Stimulated activated CD8-positive, alpha-beta memory T cell treated with anti-CD3 and anti-CD28 coated beads, Interleukin-4, amount 100 ng/mL, for 24 hours (primary cell): ENCODE data around the gene RCBTB2.

Experiments
- DNase-seq: peaks from one replicate; pipeline ENCODE4 v3.0.0-alpha.2; 2020; ENCODE audit warnings: low read depth

RCBTB2 gene

DNA sequence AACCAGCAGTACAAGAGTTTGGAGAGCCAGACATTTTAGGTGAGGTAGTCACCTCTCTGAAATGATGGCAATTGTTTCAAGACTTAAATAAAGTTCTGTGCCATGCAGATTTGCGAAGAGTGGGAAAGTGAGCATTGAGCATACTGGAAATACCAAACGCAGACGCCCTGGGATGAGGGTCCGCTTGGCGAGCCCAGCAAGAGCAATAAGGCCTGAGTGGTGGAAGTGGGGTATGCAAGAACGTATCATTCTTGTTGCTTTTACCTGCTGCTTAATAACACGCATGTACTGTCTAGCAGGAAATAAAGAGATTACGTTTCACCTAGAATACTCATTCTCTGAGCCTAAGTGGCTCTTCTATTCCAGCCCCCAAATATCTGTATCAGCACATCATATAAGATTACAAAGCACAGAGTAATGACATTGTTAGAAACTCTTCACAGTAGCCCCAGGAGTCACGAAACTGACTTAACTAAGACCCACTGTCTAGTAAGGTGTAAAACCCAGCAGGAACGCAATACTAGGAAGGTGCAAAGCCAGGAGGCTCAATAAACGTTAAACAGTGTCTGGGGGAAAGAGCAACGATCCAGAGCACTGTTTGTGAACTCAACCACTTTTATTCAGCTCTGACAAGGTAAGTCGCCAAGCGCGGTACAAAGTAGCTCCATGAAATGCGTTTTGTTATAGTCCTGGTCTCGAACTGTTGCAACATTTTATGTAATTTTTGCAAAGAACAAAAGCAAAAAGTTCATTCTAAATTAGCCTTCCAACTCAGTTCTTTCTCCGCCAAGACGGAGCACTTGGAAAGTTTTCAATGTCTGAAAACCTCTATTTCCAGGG, 1.2 kb downstream of the RCBTB2 start:
- no peak for DNase-seq

DNA sequence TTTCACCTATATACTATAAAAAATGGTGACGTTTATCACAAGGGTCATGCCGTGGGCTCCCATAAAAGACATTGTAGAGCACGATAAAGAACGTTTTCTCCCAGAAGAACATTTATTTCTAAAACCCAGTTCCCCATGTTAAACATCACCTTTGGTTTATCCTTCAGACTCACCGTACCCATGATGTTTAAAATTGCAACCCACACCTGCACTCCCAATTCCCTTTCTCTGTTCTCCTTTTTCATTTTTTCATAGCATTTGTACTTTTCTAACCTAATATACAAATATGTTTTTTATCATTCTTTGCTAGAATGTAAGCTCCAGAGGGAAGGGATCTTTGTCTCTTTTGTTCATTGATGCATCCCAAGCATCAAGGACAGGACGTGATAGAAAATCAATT, 2.0 kb downstream of the RCBTB2 start:
- no peak for DNase-seq

DNA sequence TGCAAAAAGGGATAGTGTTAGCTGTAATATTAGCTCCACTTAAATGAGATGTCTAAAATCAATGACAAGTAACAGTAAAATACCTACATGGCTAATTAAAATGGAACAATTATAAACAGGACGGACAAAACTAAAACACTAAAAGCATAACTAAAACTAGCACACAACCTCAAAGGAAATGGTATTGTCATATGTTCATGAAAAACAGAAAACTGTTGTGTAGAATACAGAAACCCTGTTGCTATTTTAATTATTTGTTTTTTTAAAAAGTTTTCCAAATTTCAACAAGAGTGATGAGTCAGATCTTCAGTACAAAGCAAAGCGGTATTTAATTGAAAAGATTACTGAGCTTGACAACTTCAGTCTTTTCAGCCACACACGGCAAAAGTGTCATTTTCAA, 4.2 kb downstream of the RCBTB2 start:
- DNase-seq, result no peak

DNA sequence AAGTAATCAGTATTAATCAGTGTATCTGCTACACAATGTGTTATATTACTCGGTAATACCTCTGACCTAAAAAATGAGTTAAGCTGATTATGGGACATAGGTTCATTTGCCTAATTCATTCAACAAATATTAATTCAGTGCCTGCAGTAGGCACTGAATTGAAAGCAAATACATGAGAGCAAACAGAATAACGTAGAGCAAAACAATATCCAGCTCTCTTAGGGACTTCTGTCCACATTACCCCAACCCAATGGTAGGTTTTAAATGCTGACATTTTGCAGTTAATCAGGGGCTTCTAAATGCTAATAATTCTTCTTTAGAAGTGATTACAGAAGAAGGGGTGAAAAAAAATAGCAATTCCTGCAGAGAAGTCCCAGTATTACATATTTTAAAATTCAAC, 4.9 kb downstream of the RCBTB2 start:
- no peak for DNase-seq

DNA sequence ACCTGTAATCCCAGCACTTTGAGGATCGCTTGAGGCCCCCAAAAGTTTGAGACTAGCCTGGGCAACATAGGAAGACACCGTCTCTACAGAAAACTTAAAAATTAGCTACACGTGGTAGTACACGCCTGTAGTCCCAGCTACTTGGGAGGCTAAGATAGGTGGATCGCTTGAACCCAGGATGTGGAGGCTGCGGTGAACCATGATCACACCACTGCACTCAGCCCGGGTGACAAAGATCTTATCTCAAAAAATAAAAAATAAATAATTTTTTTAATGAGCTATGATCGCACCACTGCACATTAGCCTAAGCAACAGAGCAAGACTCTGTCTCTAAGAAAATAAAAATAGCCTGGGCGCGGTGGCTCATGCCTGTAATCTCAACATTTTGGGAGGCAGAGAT, 6.6 kb downstream of the RCBTB2 start:
- DNase-seq, result no peak

DNA sequence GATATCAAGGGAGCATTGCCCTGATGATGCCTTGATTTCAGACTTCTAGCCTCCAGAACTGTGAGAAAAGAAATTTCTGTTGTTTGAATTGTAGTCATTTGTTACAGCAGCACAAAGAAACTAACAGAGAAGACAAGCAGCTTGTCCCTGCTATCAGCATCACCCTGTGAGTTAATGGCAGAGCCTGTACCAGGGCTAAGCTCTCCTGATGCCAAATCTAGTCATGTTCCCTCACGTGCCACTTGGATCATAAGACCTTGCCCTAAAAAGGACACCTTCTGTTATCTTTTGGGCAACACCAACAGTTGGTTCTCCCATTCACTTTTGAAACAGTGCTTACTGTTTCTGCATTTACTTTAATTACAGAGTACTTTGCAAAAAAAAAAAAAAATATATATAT, 14.8 kb downstream of the RCBTB2 start:
- no peak for DNase-seq

DNA sequence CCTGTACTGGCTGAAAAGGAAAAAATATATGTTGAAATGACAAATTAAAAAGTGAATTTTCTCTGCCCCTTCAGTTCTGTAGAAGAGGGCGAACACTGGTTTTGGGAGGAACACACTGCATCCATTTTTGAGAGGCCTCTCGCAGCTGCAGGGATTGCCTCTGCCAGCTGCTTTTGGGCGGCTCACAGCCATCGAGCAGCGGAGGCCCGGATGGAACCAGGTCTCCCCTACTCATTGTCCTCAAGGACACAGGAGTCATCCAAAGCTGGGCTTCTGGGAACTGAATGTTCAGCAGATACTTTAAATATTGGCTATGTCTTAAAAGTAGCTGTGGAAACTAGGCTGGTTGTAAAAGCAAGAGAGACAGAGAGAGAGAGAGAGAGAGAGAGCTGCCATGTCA, 17.1 kb downstream of the RCBTB2 start:
- no peak for DNase-seq

DNA sequence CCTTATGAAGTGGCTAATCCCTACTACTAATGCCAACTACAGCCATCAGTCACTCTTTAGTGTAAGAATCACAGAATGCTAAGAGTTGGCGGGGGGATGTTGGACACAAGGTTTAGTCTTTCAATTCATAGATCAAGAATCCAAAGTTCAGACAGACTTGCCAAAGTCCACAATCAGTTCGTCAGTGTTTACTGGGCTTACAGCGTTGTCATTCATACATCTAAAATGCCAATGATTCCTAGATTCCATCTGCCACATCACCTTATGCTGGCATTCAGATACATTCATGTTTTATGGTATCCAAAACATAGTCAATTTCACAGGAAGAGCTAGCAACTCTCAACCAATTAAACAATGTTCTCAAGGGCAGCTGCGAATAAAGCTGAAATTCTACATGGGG, 18.1 kb downstream of the RCBTB2 start:
- DNase-seq, result no peak

DNA sequence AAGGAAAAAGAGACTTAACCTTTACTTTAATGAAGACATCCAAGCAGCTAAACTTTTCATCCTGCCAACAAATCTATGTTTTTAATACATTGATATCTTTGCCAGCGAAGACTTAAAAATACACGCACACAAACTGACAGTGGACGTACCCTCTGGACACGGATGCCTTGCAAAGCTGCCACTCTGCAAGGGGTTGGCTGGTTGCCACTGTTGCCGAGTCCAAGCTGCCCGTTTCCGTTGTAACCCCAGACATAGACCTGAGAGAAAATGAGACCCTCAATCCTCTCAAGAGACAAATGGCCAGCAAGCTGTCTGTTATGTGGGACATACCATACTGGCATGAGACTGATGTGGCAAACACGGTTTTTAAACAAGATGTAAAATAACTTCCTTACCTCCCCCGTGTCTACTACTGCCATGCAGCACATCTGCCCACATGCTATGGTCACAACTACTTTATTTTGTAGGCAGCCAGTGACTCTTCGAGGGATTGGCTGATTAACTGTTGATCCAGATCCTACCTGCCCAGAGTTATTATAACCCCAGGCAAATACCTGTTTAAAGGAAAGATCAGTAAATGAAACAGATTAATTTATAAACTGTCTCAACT, 21.2 kb downstream of the RCBTB2 start:
- DNase-seq, result no peak

DNA sequence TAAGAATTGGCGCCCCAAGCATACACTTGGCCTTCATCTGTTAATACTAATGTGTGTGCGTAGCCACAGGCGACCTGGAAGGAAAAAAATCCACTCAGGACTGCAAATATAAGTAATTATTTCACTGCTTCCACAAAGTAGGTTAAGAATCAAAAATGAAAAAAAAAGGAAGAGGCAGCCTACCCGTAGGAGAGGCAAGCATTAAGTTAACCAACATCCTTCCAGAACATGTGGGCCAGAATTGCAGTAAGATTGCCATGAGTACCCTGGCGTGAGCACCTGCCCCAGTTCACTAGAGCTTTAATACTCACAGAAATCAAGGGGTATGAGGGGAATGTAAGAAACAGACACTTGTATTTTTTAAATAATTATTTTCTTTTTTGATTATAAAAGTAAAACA, 22.2 kb downstream of the RCBTB2 start:
- no peak for DNase-seq

DNA sequence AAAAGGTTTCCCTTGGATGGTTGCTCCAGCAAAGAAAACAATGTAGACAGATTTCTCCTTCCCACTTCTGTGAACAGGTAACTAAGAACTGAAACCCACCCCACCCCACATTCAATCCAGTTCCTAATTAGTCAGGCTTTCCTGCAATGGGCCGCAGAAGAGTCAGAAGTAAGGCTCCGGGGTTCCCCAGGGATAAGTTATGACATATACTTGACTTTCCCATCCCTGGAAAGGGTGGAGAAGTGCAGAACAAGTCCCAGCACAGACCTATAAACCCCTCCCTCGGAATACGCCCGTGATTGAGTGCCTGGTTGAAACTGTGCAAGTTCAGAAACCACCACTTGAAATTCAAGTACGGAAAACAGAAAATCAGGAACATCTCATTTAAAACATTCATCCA, 24.9 kb downstream of the RCBTB2 start:
- no peak for DNase-seq

DNA sequence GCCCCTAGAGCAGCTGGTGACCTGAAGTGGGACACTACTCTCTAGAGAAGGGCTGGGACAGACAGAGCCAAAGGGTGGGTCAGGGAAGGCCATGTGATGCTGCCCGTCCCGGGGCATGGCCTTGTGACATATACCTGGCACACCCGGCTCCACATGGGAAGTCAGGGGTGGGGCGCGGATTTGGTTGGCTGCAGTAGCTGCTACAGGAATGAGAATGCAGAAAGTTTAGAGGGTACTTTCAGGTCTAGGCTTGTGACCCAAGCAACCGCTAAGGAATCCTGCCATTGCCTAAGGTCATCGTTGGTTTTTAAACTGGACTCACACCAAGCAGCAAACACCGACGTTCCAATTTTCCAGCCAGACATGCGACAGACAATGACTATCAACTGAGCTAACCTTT, 25.9 kb downstream of the RCBTB2 start:
- no peak for DNase-seq

DNA sequence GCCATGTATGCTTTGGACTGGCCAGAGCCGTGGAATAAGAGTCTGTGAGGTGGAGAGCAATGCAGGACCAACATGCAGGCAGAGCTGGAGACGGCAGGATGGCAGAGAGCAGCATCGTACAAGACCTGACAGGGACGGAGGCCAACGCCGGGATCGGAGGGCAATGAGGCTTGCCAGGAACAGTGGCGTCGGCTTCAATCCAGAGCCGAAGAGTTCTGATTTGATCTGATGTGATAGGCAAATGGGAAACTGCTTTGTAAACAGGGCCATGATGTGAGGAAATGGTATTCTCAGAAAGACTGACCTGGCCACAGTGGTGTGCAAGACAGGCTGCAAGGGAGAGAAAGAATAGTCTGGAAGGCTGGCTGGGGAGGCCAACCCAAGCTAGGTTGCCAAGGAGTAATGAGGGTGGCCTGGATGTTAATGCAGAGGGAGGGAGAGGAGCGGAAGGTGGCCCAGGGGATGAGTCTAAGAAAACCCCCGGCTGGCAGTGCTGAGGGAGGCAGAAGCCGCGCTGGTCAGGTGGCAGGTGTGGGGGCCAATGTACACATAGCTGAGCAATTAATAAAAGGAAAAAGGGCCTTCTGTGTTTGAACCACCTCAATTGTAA, 26.7 kb downstream of the RCBTB2 start:
- no peak for DNase-seq

DNA sequence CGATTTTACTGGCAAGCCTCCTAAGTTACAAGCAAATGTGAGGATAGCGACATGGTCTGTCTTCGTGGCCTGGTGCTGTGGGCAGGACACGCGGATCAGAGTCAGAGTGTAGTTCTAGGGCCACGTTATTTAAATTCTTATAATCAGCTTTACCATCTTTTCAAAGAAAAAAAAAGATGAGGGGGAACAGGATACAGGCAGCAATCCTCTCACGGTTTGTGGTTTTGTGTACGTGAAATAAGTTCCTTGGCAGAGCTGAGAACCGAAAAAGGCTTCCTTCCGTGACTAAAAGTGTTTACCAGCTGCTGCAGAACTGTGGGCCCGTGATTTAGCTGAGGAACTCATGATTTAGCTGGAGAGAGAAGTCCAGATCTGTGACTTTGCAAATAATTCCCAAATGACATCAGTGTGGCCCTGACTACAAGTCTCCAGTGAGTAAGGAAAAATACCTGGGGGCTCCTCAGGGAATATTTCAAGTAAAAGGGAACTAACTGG, 27.2 kb downstream of the RCBTB2 start:
- DNase-seq, result no peak

DNA sequence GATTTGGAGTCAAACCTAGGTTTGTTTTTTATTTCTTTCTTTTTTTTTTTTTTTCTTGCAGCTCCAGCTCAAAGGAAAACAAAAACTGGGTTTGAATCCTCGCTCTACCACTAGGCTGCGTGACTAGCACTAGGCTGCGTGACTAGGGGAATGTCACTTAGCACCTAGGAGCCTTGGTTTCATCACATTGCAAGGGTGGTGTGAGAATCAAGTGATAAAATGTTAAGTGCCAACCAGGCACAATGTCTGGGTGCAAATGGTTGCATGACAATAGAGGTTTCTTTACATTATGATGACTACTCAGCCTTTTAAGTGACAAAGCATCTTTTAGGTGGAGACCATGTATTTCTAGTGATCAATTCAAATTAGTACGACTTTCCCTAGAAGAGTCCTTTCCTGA, 27.9 kb downstream of the RCBTB2 start:
- DNase-seq, result no peak

DNA sequence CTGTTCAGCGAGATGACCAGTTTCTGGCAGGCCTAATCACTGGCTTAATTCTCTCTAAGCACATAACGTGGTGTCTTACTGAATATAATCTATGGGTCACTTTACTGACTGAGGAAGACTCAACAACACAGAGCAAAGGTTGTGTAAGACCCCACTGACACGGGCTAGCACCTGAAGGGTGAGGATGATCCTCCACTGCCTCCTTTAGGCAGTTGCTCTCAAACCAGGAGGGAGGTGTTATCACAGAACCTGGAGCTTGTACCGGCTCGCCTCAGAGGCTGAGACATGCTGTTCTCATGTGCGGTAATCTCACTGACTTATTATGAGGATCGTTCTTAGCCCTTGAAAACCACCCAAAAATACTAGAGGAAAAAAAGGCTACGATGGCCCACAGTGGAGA, 28.3 kb downstream of the RCBTB2 start:
- no peak for DNase-seq

DNA sequence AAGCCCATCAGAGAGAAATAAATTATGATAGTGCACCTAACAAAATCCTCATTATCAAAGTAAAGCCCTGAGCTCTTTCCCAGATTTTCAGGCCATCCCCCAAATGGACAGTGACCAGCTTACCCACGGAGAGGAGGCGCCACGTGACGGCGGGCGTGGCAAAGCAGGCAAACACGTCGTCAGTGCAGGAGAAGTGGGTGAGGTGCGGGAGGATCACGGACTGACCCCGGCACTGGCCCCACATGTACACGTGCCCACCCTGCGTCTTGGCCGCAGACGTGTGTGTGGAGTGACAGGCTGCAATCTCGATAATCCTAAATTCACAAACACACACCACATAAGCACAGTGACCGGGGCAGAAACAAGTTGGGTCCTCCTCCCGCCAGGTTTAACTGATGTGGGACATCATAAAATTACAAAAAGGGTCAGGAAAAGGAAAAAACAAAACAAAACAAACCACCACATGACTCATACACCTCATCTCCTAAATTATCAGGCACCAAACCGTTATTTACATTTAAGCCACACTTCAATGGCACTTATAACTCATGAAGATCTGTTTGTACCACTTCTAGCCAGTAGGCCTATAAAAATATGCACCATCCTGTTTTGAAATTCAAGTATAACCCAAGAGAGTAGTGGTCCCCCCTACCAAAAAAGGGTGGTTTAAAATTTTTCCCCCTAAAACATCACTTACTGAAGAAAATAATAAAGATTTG, 30.1 kb downstream of the RCBTB2 start:
- no peak for DNase-seq

DNA sequence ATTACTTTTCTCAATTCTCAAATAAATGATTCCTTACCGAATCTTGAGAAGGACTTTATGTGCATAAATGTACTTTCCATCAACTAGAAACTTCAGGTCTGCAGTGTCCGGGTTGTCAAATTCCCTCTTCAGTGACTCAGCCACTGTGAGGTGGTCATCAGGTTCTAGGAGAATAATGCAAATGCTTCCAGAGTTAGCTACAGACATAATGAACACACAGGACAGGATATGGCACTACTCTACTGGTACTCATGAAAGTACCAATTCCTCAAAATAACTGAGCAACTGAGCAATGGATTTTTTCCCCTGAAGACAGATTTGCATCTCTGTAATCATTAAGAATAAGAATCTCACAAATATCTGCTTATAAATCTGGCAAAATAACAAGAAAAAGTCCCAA, 31.2 kb downstream of the RCBTB2 start:
- no peak for DNase-seq

DNA sequence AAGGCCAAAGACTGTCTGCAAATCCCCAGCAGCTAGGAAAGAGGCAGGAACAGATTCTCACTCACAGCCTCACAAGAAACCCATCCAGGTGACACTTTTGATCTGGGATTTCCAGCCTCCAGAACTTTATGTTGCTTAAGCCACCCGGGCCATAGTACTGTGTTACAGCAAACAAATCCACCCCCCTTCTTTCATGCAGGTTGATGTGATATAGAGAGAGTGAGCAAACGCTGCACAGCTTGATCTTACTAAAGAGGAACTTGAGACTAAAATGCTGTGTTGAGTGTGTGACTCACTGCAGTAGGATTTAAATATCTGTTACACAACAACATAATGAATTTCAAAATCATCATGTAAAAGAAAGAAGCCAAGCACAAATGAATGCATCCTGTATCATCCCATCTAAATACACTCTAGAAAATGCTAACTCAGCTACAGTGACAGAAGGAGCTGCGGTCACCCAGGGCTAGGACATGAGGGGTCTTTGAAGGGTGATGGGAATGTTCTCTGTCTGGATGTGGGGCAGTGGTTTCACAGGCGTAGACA, 32.2 kb downstream of the RCBTB2 start:
- DNase-seq, result no peak

DNA sequence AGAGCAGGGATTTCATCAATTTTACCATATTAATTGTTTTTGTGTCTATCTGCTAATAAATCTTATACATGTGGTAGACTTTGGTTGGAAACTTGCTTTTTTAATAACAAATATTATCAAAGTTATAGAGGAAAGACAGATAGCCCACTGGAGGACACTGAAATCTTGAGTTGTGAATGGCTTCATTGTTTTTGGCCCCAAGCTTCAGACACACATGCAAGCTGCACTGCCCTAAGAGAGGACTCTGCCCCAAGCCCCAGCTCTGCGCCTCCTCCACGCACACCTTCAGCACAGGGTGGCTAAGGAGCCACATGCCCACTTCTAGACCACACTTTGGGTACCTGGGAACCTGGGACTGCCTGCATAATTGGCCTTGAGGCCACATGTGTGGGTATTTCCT, 35.2 kb downstream of the RCBTB2 start:
- no peak for DNase-seq

DNA sequence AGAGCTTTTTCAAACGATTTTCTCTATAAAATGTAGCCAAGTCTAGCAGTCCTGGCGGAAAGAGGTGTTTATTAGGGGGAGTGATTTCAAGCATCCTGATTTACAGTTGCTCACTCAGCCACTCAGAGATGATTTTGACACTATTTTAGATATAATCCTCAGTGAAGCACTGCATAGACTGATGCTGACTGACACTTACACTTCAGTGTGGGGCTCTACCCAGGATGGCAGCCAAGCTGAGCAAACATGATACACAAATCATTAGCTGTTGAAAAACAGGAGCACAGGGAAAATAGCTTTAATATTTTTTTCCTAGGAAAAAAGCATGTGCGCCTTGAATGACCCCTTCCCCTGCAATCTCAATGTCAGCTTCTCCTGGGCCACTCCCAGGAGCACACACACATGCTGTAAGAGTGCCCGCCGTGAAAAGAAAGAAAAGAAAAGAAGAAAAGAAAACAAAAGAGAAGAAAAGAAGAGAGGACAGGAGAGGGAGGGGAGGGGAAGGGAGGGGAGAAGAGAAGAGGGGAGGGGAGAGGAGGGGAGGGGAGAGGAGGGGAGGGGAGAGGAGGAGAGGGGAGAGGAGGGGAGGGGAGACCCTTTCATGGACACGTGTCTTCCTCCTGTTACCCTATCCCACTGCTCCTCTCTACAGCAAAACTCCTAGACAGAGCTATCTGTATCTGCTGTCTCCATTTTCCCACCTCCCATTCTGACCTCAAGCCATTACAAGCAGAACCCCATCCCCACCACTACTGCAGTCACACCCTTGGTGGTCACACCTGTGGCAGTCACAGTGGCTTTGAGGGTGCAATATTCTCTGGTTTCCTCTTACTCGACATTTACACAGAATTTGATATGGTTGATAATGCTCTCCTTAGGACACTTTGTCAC, 36.4 kb downstream of the RCBTB2 start:
- no peak for DNase-seq
